ENCODE measurements around the gene PROM1. TPM values are rescaled to one million over a fixed set of nuclear protein-coding genes. Genes with fewer than 3 reads are reported as not detected.

PROM1 gene
- total and polyA plus RNA-seq, 2 of the 13 experiments (the other 11 are each of a cell fraction or from before 2014, with no cell fraction given): 3.9 to 16.4 TPM

GRCh38 chr4:16066586-16067128, 17.2 kb downstream of the PROM1 start:
- Histone ChIP-seq H2AFZ (ENCODE audit: low read length) (no peak overlapping the region), H3K9me3 (ENCODE audit: low read length) (no peaks in the 10 kb centered on the region), H3K27me3 (ENCODE audit: control insufficient read depth in 1 of 2, insufficient read depth in 2 of 2, low read length in 2 of 2) (no peaks in the 10 kb centered on the region; a peak in 1 of 5 replicates), H3K27ac (ENCODE audit: extremely low read length, insufficient read depth, low read length) (no peak overlapping the region), H3K36me3 (replicated peaks in 1 of 2; ENCODE audit: control insufficient read depth in 1 of 2, insufficient read depth in 2 of 2, low read length in 2 of 2) (no peaks in the 10 kb centered on the region), H3K4me3 (replicated peaks in 1 of 3; ENCODE audit: insufficient read depth in 1 of 3, low read depth in 2 of 3, low read length in 3 of 3) (no peak overlapping the region), H3K4me2 (ENCODE audit: low read depth, low read length) (no peak overlapping the region), H3K4me1 (ENCODE audit: insufficient read depth, low read length) (peaks cover 14% of the 10 kb centered on the region; the same call in 1 of the 2 replicates), H4K20me1 (ENCODE audit: insufficient read depth, low read length) (no peaks in the 10 kb centered on the region), H3K9ac (ENCODE audit: insufficient read depth, low read depth, low read length) (no peak overlapping the region), H3K79me2 (ENCODE audit: insufficient read depth, low read length) (no peaks in the 10 kb centered on the region)
- TF ChIP-seq RCOR2 (CRISPR knock-in tag; IDR thresholded peaks at IDR 0.05) (no peak), ZNF180 (CRISPR knock-in tag; IDR thresholded peaks at IDR 0.05; ENCODE audit: borderline replicate concordance, low read depth) (no peak), FOSL2 (CRISPR knock-in tag; IDR thresholded peaks at IDR 0.05) (no peak), MED8 (CRISPR knock-in tag; IDR thresholded peaks at IDR 0.05; ENCODE audit: insufficient replicate concordance) (no peak), RFX3 (CRISPR knock-in tag; IDR thresholded peaks at IDR 0.05) (no peak), ZNF33B (CRISPR knock-in tag; IDR thresholded peaks at IDR 0.05) (no peak), ZNF24 (IDR thresholded peaks at IDR 0.05) (no peak), HIVEP1 (CRISPR knock-in tag; IDR thresholded peaks at IDR 0.05) (no peak)
- DNase-seq (ENCODE audit: low spot score) (no peak), FAIRE-seq (no peak), ATAC-seq (no peak)
- intact Hi-C loops (cut with micrococcal nuclease; ENCODE audit: unreplicated experiment): no loop called here
- in situ Hi-C loops (cut with HindIII; ENCODE audit: extremely low pct_ligation_motif_present, low pct_unique_long_range_greater_than_20kb): no loop called here
- BruUV-seq (replicated peaks): no TSS peak
- CTCF ChIA-PET (ENCODE audit: low intra/inter-chr PET ratio, low total read pairs): no interaction called here
- POLR2A ChIA-PET: no interaction called here
- 74% methylated on average over 7 of the region's 7 CpGs for WGBS (ENCODE audit: low lambda C conversion rate)

- in situ Hi-C loops (cut with HindIII; ENCODE audit: extremely low pct_ligation_motif_present, low pct_unique_long_range_greater_than_20kb) (no loop called here), intact Hi-C loops (cut with micrococcal nuclease; ENCODE audit: unreplicated experiment) (no loop called here)
- H2AFZ ChIP-seq (ENCODE audit: low read length): no peak overlapping the region
- no peaks in the 10 kb centered on the region for H3K9me3 ChIP-seq (ENCODE audit: low read length)
- CTCF ChIA-PET (ENCODE audit: low intra/inter-chr PET ratio, low total read pairs): no interaction called here
- POLR2A ChIA-PET: no interaction called here
- no peak overlapping the region for H3K27ac ChIP-seq (ENCODE audit: extremely low read length, insufficient read depth, low read length)
- BruUV-seq (replicated peaks): no TSS peak
- DNase-seq (ENCODE audit: low spot score) (no peak), ATAC-seq (no peak), FAIRE-seq (no peak)
- H3K36me3 ChIP-seq (replicated peaks in 1 of 2; ENCODE audit: control insufficient read depth in 1 of 2, insufficient read depth in 2 of 2, low read length in 2 of 2): no peaks in the 10 kb centered on the region
- H3K4me2 ChIP-seq (ENCODE audit: low read depth, low read length): no peak overlapping the region
- H4K20me1 ChIP-seq (ENCODE audit: insufficient read depth, low read length): no peaks in the 10 kb centered on the region
- H3K4me1 ChIP-seq (ENCODE audit: insufficient read depth, low read length): peaks cover 14% of the 10 kb centered on the region; the same call in 1 of the 2 replicates
- H3K4me3 ChIP-seq (replicated peaks in 1 of 3; ENCODE audit: insufficient read depth in 1 of 3, low read depth in 2 of 3, low read length in 3 of 3): no peak overlapping the region
- WGBS (ENCODE audit: low lambda C conversion rate): 71% methylated on average over 1 of the region's 1 CpG
- no peaks in the 10 kb centered on the region for H3K79me2 ChIP-seq (ENCODE audit: insufficient read depth, low read length)
- H3K9ac ChIP-seq (ENCODE audit: insufficient read depth, low read depth, low read length): no peak overlapping the region
- no peaks in the 10 kb centered on the region; a peak in 1 of 5 replicates for H3K27me3 ChIP-seq (ENCODE audit: control insufficient read depth in 1 of 2, insufficient read depth in 2 of 2, low read length in 2 of 2)
- TF ChIP-seq DRAP1 (CRISPR knock-in tag; IDR thresholded peaks at IDR 0.05) (no peak), GATAD2A (CRISPR knock-in tag; IDR thresholded peaks at IDR 0.05) (no peak), ZNF431 (CRISPR knock-in tag; IDR thresholded peaks at IDR 0.05; ENCODE audit: borderline replicate concordance, low read depth) (no peak), RBM39 (IDR thresholded peaks at IDR 0.05; ENCODE audit: low read depth, low read length, poor library complexity, severe bottlenecking) (no peak), SP140L (CRISPR knock-in tag; IDR thresholded peaks at IDR 0.05; ENCODE audit: borderline replicate concordance) (no peak), NPAS2 (CRISPR knock-in tag; IDR thresholded peaks at IDR 0.05; ENCODE audit: borderline replicate concordance) (no peak), ZNF619 (CRISPR knock-in tag; IDR thresholded peaks at IDR 0.05) (no peak), ZNF616 (CRISPR knock-in tag; IDR thresholded peaks at IDR 0.05; ENCODE audit: low read depth) (no peak), HNRNPUL1 (IDR thresholded peaks at IDR 0.05; ENCODE audit: low read depth, low read length) (no peak), ZNF552 (CRISPR knock-in tag; IDR thresholded peaks at IDR 0.05; ENCODE audit: borderline replicate concordance) (no peak)
Measured at GRCh38 chr4:16065066-16065465, 18.8 kb downstream of the PROM1 start.

Data from HepG2 (cell line).